Karpas-422 (cell line): Measurements from ENCODE around the gene SOX3. TPM values are rescaled to one million over a fixed set of nuclear protein-coding genes. Genes with fewer than 3 reads are reported as not detected.

Experiments
- DNase-seq: peaks from one replicate; pipeline ENCODE4 v3.0.0-alpha.2; 2015
- H2AFZ ChIP-seq: fragments of 200-600 bp; sonication (generic); 2 replicates; pipeline ENCODE4 v1.6.1; 2014; ENCODE audit warnings: antibody characterized with exemption, low read length, mixed read lengths
- H3K27ac ChIP-seq: fragments of 200-600 bp; sonication (generic); 2 replicates; pipeline ENCODE4 v1.5.1; 2014; ENCODE audit warnings: mild to moderate bottlenecking, low read length, moderate library complexity
- H3K27me3 ChIP-seq: fragments of 200-600 bp; sonication (generic); 2 replicates; pipeline ENCODE4 v1.6.1; 2014; ENCODE audit warnings: low read length, mixed read lengths
- H3K36me3 ChIP-seq: fragments of 200-600 bp; sonication (generic); 2 replicates; pipeline ENCODE4 v1.6.1; 2014; ENCODE audit warnings: low read length, mixed read lengths; ENCODE audit not compliant: insufficient read depth
- H3K4me1 ChIP-seq: fragments of 200-600 bp; sonication (generic); 2 replicates; pipeline ENCODE4 v1.6.1; 2014; ENCODE audit warnings: mild to moderate bottlenecking, low read length, mixed read lengths
- H3K4me2 ChIP-seq: fragments of 200-600 bp; sonication (generic); 2 replicates; pipeline ENCODE4 v1.6.1; 2014; ENCODE audit warnings: low read length, low read depth, mild to moderate bottlenecking; ENCODE audit not compliant: poor library complexity, severe bottlenecking
- H3K4me3 ChIP-seq: fragments of 200-600 bp; sonication (generic); 2 replicates; pipeline ENCODE4 v1.5.1; 2014; ENCODE audit warnings: mild to moderate bottlenecking, antibody characterized with exemption, low read length, mixed read lengths
- H3K79me2 ChIP-seq: fragments of 200-600 bp; sonication (generic); 2 replicates; pipeline ENCODE4 v1.6.1; 2014; ENCODE audit warnings: mild to moderate bottlenecking, low read length, mixed read lengths
- H3K9ac ChIP-seq: fragments of 200-600 bp; sonication (generic); 2 replicates; pipeline ENCODE4 v1.6.0; 2014; ENCODE audit warnings: low read length
- H3K9me2 ChIP-seq: fragments of 200-600 bp; sonication (generic), shearing (Covaris generic); replicated peaks from 2 replicates; pipeline ENCODE4 v1.6.0; 2014; ENCODE audit warnings: mild to moderate bottlenecking, low read length, moderate library complexity; ENCODE audit not compliant: insufficient read depth
- H3K9me3 ChIP-seq: fragments of 300-700, 200-600 bp; sonication (generic); 2 replicates; pipeline ENCODE4 v1.6.1; 2014; ENCODE audit warnings: low read length, mixed read lengths
- H4K20me1 ChIP-seq: fragments of 200-600 bp; sonication (generic); 2 replicates; pipeline ENCODE4 v1.6.1; 2014; ENCODE audit warnings: mild to moderate bottlenecking, antibody characterized with exemption, low read length, low read depth; ENCODE audit not compliant: insufficient read depth
- total RNA-seq: library from RNA; depleted of rRNA; stranded (reverse); fragments of >200 nt; shearing (Covaris generic); gene quantifications from 2 replicates; pipeline ENCODE4 v1.2.3, GENCODE V29; 2014; ENCODE audit warnings: low replicate concordance

SOX3 gene
- total RNA-seq, 1 experiment from 2014 or later = not detected

GRCh38 chrX:140503238-140503601, 1.6 kb downstream of the SOX3 start:
- H3K4me1 ChIP-seq = no peaks in the 10 kb centered on the region
- no peaks in the 10 kb centered on the region for H3K79me2 ChIP-seq
- H3K4me2 ChIP-seq = no peak overlapping the region
- no peak overlapping the region for H3K27ac ChIP-seq
- H3K4me3 ChIP-seq = no peak overlapping the region
- no peaks in the 10 kb centered on the region for H3K36me3 ChIP-seq
- DNase-seq = no peak
- peaks cover 5% of the 10 kb centered on the region; the same call in 1 of the 2 replicates for H3K9me3 ChIP-seq
- H3K9me2 ChIP-seq = no peaks in the 10 kb centered on the region
- H4K20me1 ChIP-seq = no peaks in the 10 kb centered on the region
- no peak overlapping the region for H2AFZ ChIP-seq
- H3K9ac ChIP-seq = no peak overlapping the region
- H3K27me3 ChIP-seq = no peaks in the 10 kb centered on the region

- no peak overlapping the region for H3K4me2 ChIP-seq
- H3K9me2 ChIP-seq = no peaks in the 10 kb centered on the region
- H3K27me3 ChIP-seq = no peaks in the 10 kb centered on the region
- H3K27ac ChIP-seq = no peak overlapping the region
- H3K9ac ChIP-seq = no peak overlapping the region
- H3K36me3 ChIP-seq = no peaks in the 10 kb centered on the region
- H3K4me1 ChIP-seq = no peaks in the 10 kb centered on the region
- no peak overlapping the region for H2AFZ ChIP-seq
- DNase-seq = no peak
- H4K20me1 ChIP-seq = no peaks in the 10 kb centered on the region
- H3K4me3 ChIP-seq = no peak overlapping the region
- no peaks in the 10 kb centered on the region for H3K79me2 ChIP-seq
- peaks cover 5% of the 10 kb centered on the region; the same call in 1 of the 2 replicates for H3K9me3 ChIP-seq
Observed at GRCh38 chrX:140502491-140503237, 2.2 kb downstream of the SOX3 start.

GRCh38 chrX:140501940-140502468, 2.9 kb downstream of the SOX3 start:
- Histone ChIP-seq H3K9me2 (no peaks in the 10 kb centered on the region), H3K79me2 (no peaks in the 10 kb centered on the region), H3K36me3 (no peaks in the 10 kb centered on the region), H3K9me3 (peaks cover 5% of the 10 kb centered on the region; the same call in 1 of the 2 replicates), H3K9ac (no peak overlapping the region), H3K27me3 (no peaks in the 10 kb centered on the region), H3K4me2 (no peak overlapping the region), H3K4me1 (no peaks in the 10 kb centered on the region), H2AFZ (no peak overlapping the region), H3K27ac (no peak overlapping the region), H4K20me1 (no peaks in the 10 kb centered on the region), H3K4me3 (no peak overlapping the region)
- no peak for DNase-seq

GRCh38 chrX:140501321-140501720, 3.5 kb downstream of the SOX3 start:
- no peaks in the 10 kb centered on the region for H3K4me1 ChIP-seq
- H3K9me3 ChIP-seq = peaks cover 5% of the 10 kb centered on the region; the same call in 1 of the 2 replicates

GRCh38 chrX:140500441-140500840, 4.4 kb downstream of the SOX3 start:
- no peaks in the 10 kb centered on the region for H3K4me1 ChIP-seq
- DNase-seq = no peak
- H3K27ac ChIP-seq = no peak overlapping the region
- H3K9me2 ChIP-seq = no peaks in the 10 kb centered on the region
- H3K27me3 ChIP-seq = no peaks in the 10 kb centered on the region
- no peak overlapping the region for H2AFZ ChIP-seq
- H3K9ac ChIP-seq = no peak overlapping the region
- no peaks in the 10 kb centered on the region for H3K36me3 ChIP-seq
- no peaks in the 10 kb centered on the region for H4K20me1 ChIP-seq
- peaks cover 5% of the 10 kb centered on the region; the same call in 1 of the 2 replicates for H3K9me3 ChIP-seq
- H3K4me3 ChIP-seq = no peak overlapping the region
- no peaks in the 10 kb centered on the region for H3K79me2 ChIP-seq
- no peak overlapping the region for H3K4me2 ChIP-seq

More at GRCh38 chrX:140501321-140501720, 3.5 kb downstream of the SOX3 start:
- no peak overlapping the region for H3K9ac ChIP-seq
- H3K79me2 ChIP-seq = no peaks in the 10 kb centered on the region
- no peak overlapping the region for H3K27ac ChIP-seq
- H3K27me3 ChIP-seq = no peaks in the 10 kb centered on the region
- H3K4me3 ChIP-seq = no peak overlapping the region
- H3K4me2 ChIP-seq = no peak overlapping the region
- no peak overlapping the region for H2AFZ ChIP-seq
- H3K36me3 ChIP-seq = no peaks in the 10 kb centered on the region
- H3K9me2 ChIP-seq = no peaks in the 10 kb centered on the region
- no peak for DNase-seq
- no peaks in the 10 kb centered on the region for H4K20me1 ChIP-seq

- no peak overlapping the region for H3K4me3 ChIP-seq
- no peaks in the 10 kb centered on the region for H3K36me3 ChIP-seq
- no peak overlapping the region for H3K4me2 ChIP-seq
Observed at GRCh38 chrX:140495739-140496138, 9.1 kb downstream of the SOX3 start.

GRCh38 chrX:140492066-140492994, 12.5 kb downstream of the SOX3 start:
- Histone ChIP-seq H3K4me3 (no peak overlapping the region), H3K27ac (no peak overlapping the region), H3K79me2 (no peaks in the 10 kb centered on the region), H3K4me1 (no peaks in the 10 kb centered on the region), H3K27me3 (no peaks in the 10 kb centered on the region), H3K9me2 (no peaks in the 10 kb centered on the region), H2AFZ (no peak overlapping the region), H3K4me2 (no peak overlapping the region), H3K36me3 (no peaks in the 10 kb centered on the region), H4K20me1 (no peaks in the 10 kb centered on the region), H3K9me3 (no peaks in the 10 kb centered on the region), H3K9ac (no peak overlapping the region)
- DNase-seq = no peak

More at GRCh38 chrX:140495739-140496138, 9.1 kb downstream of the SOX3 start:
- Histone ChIP-seq H3K9me3 (no peaks in the 10 kb centered on the region), H2AFZ (no peak overlapping the region), H3K4me1 (no peaks in the 10 kb centered on the region), H3K27me3 (no peaks in the 10 kb centered on the region), H4K20me1 (no peaks in the 10 kb centered on the region), H3K9ac (no peak overlapping the region), H3K9me2 (no peaks in the 10 kb centered on the region), H3K79me2 (no peaks in the 10 kb centered on the region), H3K27ac (no peak overlapping the region)
- no peak for DNase-seq

GRCh38 chrX:140480765-140481164, 24.1 kb downstream of the SOX3 start:
- Histone ChIP-seq H3K36me3 (no peaks in the 10 kb centered on the region), H4K20me1 (no peaks in the 10 kb centered on the region), H3K79me2 (no peaks in the 10 kb centered on the region), H3K9me2 (no peaks in the 10 kb centered on the region), H3K9ac (no peak overlapping the region), H3K27me3 (no peaks in the 10 kb centered on the region), H3K27ac (no peak overlapping the region), H3K4me2 (no peak overlapping the region), H3K4me3 (no peak overlapping the region), H2AFZ (no peak overlapping the region), H3K4me1 (no peaks in the 10 kb centered on the region), H3K9me3 (0 out of 2 replicates have a peak, but pooled peaks cover 5% of the 10 kb centered on the region)
- no peak for DNase-seq
